Measurements from ENCODE around the gene ERH.

ERH gene

GRCh38 chr14:69344171-69344570, 53.9 kb downstream of the ERH start:
- TF ChIP-seq CTCF (IDR thresholded peaks at IDR 0.05; ENCODE audit: control extremely low read depth, extremely low read depth, low read depth, missing control alignments): no peak
- ChIA-PET POLR2A (no interaction called here), CTCF (interaction anchor here (0.8 to 1.5 kb wide), 4 partner anchors 15 to 102 kb away, joined by 3 to 4 read pairs (median 3); no protein-coding TSS in a partner anchor)
- no peak for DNase-seq (ENCODE audit: extremely low spot score)

DNA sequence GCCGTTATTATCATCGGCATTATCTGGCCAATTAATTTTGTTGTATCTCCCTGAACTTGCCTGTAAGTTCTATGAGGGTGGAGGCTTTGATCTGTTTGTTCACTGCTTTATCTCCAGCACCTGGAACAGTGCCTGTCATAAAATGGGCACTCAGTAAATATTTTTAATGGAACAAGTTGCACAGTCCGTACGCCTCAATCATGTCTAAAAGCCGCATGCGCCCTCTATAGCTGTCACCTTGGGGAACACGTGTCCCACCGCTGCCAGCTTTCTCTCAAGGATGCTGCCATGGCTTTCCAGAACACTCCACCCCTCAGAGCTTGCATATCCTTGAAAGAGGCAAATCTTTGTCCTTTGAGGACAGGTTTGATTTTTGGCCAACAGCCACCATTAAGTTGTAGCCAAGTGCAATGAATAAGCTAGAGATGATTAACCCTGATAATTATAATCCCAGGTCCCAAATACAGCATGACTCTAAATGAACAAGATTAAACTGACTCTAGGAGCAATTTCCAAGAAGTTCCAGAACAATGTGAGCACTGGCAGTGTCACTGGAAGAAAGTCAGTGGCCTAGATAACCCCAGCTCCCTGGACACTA, 55.1 kb downstream of the ERH start:
- CTCF ChIA-PET: interaction anchor here (1.1 to 1.3 kb wide), 2 partner anchors 9 to 138 kb away, joined by 3 to 4 read pairs; no protein-coding TSS in a partner anchor
- no peak for TF ChIP-seq CTCF (IDR thresholded peaks at IDR 0.05; ENCODE audit: control extremely low read depth, extremely low read depth, low read depth, missing control alignments)
- POLR2A ChIA-PET: no interaction called here
- no peak for DNase-seq (ENCODE audit: extremely low spot score)

DNA sequence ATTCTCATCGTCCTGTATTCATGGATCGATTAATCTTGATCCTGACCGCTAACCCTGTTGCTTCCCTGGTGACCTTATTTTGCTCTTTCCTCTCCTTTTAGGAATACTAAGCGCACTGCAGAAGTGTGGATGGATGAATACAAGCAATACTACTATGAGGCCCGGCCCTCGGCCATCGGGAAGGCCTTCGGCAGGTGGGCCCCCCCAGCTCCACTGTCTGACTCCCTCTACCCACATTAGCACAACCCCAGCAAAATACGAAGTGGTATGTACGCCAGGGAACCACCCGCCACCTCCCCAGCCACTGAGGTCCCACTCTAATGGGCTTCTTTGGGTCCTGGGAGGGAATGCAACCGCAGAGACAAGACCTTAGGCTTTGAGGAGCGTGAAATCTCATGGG, 58.7 kb downstream of the ERH start:
- no peak for DNase-seq (ENCODE audit: extremely low spot score)
- POLR2A ChIA-PET: no interaction called here
- CTCF ChIA-PET: interaction anchor here (1.2 to 1.3 kb wide), 2 partner anchors 15 to 19 kb away, joined by 3 to 4 read pairs; no protein-coding TSS in a partner anchor
- TF ChIP-seq CTCF (IDR thresholded peaks at IDR 0.05; ENCODE audit: control extremely low read depth, extremely low read depth, low read depth, missing control alignments): no peak

DNA sequence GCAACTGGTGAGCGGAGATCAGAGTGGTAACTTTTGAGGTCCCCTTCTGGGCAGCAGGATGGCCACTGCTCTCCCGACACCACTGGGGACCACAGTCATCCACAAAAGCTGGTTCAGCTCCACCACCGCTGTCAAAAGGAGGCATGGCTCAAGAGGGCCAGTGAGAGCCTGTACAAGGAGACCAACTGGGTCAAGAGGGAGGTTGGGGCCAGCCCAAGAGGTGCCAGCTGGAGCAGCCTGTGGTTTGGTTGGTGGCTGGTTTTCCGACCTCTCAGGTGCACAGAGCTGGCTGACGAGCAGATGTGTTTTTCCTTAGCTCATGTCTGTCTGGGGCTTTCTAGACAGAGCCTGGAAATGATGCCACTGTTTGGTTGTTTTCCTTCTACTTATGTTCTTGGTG, 60.1 kb downstream of the ERH start:
- DNase-seq (ENCODE audit: extremely low spot score): no peak
- POLR2A ChIA-PET: no interaction called here
- CTCF ChIA-PET: interaction anchor here (0.7 to 3.7 kb wide), 3 partner anchors 9 to 120 kb away, joined by 3 to 21 read pairs (median 3); no protein-coding TSS in a partner anchor
- no peak for TF ChIP-seq CTCF (IDR thresholded peaks at IDR 0.05; ENCODE audit: control extremely low read depth, extremely low read depth, low read depth, missing control alignments)

GRCh38 chr14:69335371-69335771, 62.7 kb downstream of the ERH start:
- POLR2A ChIA-PET: no interaction called here
- no peak for TF ChIP-seq CTCF (IDR thresholded peaks at IDR 0.05; ENCODE audit: control extremely low read depth, extremely low read depth, low read depth, missing control alignments)
- CTCF ChIA-PET: interaction anchor here (1.5 to 3.7 kb wide), 2 partner anchors 12 to 27 kb away, joined by 5 to 21 read pairs; no protein-coding TSS in a partner anchor
- DNase-seq (ENCODE audit: extremely low spot score): no peak

DNA sequence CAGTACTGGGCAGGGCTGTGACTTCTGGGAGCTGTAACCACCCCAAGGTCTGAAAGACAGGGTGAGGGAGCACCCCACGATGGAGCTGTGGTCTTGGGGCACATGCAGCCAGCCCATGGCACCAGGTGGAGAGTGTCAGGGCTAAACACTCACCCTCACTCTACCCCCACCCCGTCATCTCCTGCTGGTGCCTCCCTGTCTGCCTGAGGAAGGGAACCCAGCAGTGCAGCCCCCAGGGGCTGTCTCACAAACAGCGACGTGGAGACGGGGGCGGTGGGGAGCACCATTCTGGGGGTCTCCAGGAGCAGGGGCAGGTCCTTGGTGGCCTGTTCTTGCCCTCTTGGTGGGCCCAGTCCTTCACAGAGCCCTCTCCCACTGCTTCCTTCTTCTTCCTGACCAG, 63.5 kb downstream of the ERH start:
- ChIA-PET POLR2A (no interaction called here), CTCF (interaction anchor here (1.1 to 1.5 kb wide), 3 partner anchors 13 to 53 kb away, joined by 3 to 5 read pairs (median 5); no protein-coding TSS in a partner anchor)
- DNase-seq (ENCODE audit: extremely low spot score): no peak
- no peak for TF ChIP-seq CTCF (IDR thresholded peaks at IDR 0.05; ENCODE audit: control extremely low read depth, extremely low read depth, low read depth, missing control alignments)

Measured in GM10248 (cell line).